GM12874 (cell line): ENCODE measurements around the gene RIMBP2.

ENCODE experiments used
- CTCF ChIP-seq: IDR thresholded peaks from 2 replicates; pipeline ENCODE4 v1.5.1; 2011; ENCODE audit warnings: low read depth, mild to moderate bottlenecking, control low read depth, low read length, moderate library complexity; ENCODE audit not compliant: insufficient read depth

RIMBP2 gene

GRCh38 chr12:130743176-130743575 is 27.1 kb upstream of the RIMBP2 start:
- TF ChIP-seq CTCF, result no peak

- no peak for TF ChIP-seq CTCF
Measured at GRCh38 chr12:130742716-130743115, 26.6 kb upstream of the RIMBP2 start.

- TF ChIP-seq CTCF, result no peak
Measured at GRCh38 chr12:130742112-130742511, 26.0 kb upstream of the RIMBP2 start.

GRCh38 chr12:130739571-130739970 is 23.5 kb upstream of the RIMBP2 start:
- TF ChIP-seq CTCF, result no peak

- TF ChIP-seq CTCF, result no peak
Measured at GRCh38 chr12:130737731-130738130, 21.6 kb upstream of the RIMBP2 start.

GRCh38 chr12:130729344-130729743 is 13.2 kb upstream of the RIMBP2 start:
- no peak for TF ChIP-seq CTCF

- TF ChIP-seq CTCF, result no peak
Measured at GRCh38 chr12:130728158-130729058, 12.3 kb upstream of the RIMBP2 start.
